Hippocampal formation (tissue), 2 donors: Measurements from ENCODE around the gene NDC1.
"Not testable (repeated sequence)": the region's sequence is repeated elsewhere in the genome, so short reads cannot be mapped to it uniquely, and the experiment has no call there.

Experiments
- DNase-seq, 2 donors: peaks; one replicate each; lab custom pipeline; 2025; lab: John Stamatoyannopoulos, UW

Gene NDC1

GRCh38 chr1:53826367-53826766 is 11.7 kb downstream of the NDC1 start:
- DNase-seq, result no peak

DNA sequence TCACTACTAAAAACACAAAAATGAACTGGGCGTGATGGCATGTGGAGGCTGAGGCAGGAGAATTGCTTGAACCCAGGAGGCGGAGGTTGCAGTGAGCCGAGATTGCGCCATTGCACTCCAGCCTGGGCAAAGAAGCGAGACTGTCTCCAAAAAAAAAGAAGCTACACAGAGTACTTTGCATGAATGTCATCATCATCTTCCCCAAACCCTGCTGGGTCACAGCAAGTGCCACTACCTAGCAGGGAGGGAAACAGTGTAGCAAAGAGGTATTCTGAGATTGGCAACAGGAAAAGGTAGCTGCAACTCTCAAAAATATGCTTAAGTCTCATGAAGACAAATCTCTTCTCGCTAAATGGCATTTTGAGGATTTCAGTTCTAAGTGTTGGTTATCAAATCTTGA is 12.8 kb downstream of the NDC1 start:
- no peak for DNase-seq

DNA sequence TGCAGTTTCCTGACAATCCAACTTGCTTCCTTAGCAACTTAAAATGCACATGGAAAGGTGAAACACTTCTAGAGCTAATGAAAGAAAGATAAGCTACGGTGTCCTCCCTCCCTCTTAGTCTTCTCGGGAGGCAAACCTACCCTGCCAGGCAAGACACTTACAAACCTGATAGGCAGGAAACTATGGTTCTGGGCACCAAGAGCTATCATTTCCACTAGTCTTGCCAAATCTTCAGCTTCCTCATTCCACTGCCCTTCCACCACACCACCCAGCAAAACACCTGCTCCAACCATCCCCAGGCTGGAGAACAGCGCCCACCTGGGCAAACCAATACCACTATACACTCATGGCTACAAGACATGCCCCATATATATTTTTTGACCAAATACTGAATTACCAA is 15.2 kb downstream of the NDC1 start:
- DNase-seq, result no peak

- DNase-seq, result no peak
Measured at GRCh38 chr1:53821380-53821779, 16.7 kb downstream of the NDC1 start.

DNA sequence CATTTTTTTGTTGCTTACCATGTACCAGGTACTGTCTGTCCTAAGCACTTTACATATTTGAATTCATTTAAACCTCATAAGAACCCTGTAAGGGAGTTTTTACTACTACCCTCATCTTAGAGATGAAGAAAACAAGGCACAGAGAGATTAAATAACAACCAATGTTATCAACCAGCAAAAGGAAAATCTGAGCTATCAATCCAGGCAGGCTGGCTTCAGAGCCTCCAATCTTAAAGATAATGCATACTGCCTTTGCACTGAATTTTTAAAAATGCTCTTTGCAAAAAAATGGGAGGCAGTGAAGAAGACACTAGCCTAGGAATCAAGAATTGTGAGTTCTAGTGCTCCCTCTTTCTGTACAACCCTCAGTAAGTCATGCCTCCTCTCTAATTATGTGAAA is 18.7 kb downstream of the NDC1 start:
- no peak for DNase-seq

DNA sequence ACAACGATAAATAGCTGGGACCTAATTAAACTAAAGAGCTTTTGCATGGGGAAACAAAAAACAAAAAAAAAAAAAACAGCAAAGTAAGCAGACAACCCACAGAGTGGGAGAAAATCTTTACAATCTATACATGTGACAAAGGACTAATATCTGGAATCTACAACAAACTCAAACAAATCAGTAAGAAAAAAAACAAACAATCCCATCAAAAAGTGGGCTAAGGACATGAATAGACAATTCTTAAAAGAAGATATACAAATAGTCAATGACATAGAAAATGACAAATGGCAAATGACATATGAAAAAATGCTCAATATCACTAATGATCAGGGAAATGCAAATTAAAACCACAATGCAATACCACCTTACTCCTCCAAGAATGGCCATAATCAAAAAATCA is 21.5 kb downstream of the NDC1 start:
- not testable (repeated sequence) for DNase-seq

DNA sequence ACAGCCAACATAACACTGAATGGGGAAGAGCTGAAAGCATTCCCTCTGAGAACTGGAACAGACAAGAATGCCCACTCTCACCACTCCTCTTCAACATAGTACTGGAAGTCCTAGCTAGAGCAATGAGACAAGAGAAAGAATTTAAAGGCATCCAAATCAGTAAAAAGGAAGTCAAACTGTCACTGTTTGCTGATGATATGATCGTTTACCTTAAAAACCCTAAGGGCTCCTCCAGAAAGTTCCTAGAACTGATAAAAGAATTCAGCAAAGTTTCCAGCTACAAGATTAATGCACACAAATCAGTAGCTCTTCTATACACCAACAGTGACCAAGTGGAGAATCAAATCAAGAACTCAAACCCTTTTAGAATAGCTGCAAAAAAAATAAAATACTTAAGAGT is 22.6 kb downstream of the NDC1 start:
- DNase-seq, result not testable (repeated sequence)

GRCh38 chr1:53811414-53811851 is 26.7 kb downstream of the NDC1 start:
- DNase-seq, result no peak

GRCh38 chr1:53810497-53810896 is 27.6 kb downstream of the NDC1 start:
- DNase-seq, result no peak

DNA sequence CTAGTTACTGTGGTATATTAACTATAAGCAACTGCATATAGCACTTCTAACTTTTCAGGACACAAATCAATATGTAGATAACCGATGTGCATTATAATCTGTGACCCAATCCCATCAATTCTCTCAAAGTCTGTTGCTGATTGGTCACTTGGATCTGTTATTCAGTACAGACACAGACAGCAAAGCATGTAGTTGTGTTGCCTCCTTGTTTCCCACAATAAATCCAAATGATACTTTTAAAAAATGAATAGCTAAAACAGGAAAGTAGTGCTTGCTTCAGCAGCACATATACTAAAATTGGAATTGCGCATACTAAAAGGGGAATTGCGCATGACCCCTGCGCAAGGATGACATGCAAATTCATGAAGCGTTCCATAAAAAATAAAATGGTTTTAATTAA is 28.1 kb downstream of the NDC1 start:
- DNase-seq, result no peak

- no peak for DNase-seq
Measured at GRCh38 chr1:53807916-53808315, 30.2 kb downstream of the NDC1 start.

DNA sequence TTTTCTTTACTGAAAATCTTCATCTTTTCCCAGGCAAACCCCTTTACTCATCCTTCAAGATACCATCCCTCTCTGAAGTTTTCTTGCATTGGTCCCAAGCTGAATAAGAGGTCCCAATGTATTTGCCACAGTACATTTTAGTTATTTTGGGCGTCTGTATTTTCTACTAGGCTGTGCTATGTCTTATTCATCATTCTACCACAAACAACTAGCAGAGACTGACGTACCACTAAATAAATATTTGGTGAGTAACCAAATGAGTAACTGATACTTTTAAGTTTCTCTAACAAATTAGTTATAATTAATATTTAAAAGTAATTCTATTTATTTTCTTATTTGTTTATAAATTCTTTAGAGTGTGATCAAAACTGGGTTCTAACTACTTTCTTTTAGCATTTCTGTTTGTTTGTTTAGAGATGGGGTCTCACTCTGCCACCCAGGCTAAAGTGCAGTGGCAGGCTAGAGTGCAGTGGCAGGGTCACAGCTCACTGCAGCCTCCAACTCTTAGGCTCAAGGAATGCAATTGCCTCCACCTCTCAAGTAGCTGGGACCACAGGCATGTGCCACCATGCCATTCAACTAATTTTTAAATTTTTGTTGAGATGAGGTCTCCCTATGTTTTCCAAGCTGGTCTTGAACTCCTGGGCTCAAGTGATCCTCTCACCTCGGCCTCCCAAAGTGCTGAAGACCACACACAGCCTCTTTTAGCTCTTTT is 33.1 kb downstream of the NDC1 start:
- no peak for DNase-seq

DNA sequence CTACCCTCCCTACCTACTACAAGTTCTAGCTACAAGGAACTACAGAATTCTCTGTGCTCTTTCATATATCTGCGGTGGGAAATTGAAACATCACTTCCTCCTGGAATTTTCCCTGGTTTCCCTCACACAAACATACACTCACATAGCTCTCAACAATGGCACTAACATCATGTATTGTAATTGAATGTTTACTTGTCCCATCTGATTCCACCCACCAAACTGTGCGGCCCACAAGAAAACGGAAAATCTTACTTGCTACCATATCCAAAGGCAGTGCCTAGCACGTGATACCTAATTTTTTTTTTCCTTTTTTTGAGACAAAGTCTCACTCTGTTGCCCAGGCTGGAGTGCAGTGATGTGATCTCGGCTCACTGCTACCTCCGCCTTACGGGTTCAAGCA is 33.9 kb downstream of the NDC1 start:
- DNase-seq, result no peak

GRCh38 chr1:53800621-53801020 is 37.5 kb downstream of the NDC1 start:
- no peak for DNase-seq

DNA sequence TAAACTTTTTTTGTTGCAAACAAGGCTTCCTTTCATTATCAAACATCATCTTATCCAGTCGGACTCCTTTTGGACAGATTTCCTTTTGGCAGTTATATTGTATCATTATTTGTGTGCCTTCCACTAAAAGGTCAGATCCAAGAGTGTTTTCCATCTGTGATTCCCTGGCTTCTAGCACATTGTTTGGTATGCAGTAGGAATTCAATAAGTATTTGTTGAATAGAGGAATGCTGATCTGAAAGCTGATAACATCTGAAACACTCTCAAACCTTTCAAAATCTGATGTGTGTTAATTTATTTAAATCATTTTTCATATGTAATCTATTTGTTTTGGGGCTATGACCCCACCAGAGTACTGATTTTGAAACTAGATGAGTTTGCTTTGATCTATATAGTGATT is 39.0 kb downstream of the NDC1 start:
- no peak for DNase-seq

- DNase-seq, result no peak
Measured at GRCh38 chr1:53792806-53793205, 45.3 kb downstream of the NDC1 start.

DNA sequence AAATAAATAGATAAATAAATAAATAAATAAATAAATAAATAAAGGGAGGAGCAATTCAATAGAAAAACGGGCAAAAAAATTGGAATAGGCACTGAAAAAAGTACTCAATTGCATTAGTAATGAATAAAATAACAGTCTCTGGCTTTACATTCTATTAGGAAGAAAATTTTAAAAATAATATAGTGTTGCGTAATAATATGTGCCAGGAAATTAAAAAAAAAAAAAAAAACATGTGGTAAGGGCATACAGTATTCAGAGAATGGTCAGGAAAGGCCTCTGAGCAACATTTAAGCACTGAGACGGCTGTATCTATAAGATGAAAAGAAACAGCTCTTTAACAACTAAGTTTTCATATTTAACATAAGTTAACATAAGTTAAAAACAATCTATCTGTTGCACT is 50.4 kb downstream of the NDC1 start:
- no peak for DNase-seq

GRCh38 chr1:53783056-53783455 is 55.0 kb downstream of the NDC1 start:
- no peak for DNase-seq

- no peak for DNase-seq
Measured at GRCh38 chr1:53781654-53782053, 56.4 kb downstream of the NDC1 start.

DNA sequence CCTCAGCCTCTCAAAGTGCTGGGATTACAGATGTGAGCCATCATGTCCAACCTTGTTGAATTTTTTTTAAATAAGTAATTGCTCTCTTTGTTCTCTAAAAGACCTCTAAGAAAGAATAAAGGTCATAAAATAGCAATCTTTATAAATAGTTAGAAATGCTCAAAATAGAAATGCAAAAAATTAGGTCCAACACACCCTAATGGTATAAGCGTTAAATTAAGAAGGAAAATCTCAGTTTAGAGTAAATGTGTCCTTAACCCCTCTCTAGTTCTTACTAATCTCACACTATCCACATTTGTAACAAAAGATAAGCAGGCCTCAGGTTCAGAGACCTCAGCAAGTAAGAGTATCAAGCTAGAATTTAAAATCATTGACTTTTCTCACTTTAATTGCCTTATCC is 60.8 kb downstream of the NDC1 start:
- DNase-seq, result no peak

- DNase-seq, result no peak
Measured at GRCh38 chr1:53771648-53772047, 66.4 kb downstream of the NDC1 start.

DNA sequence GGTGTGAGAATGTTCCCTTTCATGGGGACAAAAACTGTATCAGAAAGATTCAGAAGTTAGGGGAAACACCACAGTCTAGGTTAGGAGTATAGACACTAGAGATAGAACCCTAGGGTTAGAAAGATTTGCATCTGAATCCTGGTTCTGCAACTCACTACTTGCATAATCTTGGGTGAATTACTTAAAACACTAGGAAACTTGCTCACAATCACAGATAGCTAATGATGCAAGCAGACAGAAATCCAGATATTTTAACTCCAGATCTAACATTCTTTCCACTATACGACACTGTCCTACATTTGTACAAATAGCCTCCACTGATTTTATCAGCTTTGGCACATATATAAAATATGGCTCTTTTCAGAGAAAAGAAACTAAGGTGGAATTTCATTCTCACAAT is 68.3 kb downstream of the NDC1 start:
- no peak for DNase-seq

- no peak for DNase-seq
Measured at GRCh38 chr1:53769184-53769583, 68.9 kb downstream of the NDC1 start.

DNA sequence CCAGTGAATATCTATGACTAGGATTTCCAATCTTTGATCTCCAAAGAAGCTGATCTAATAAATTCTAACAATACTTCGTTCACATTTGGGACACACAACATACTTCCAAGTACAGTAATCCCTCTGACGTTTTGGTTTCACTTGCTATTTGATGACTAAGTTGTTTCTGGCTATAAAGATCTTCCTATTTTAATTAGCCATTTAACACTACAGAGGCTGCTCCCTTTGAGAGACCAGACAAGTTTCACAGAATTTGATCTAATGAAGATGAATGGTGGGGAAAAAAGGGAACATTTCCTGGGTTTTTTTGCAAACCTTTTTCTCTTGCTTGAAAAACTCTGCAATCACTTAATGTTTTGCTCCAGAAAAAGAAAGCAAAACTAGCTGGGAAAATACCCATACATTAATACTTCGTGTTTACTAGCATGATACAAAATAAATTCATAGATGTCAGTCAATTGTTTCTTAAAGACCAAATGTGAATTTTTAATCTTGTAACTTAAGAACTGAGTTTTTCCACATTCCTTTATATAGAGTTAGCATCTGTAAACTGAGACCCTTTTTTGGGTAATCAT is 71.2 kb downstream of the NDC1 start:
- no peak for DNase-seq
